Eye (tissue), 1 donor: ENCODE data around the gene GLDN.

ENCODE experiments used
- DNase-seq: peaks from one replicate; pipeline ENCODE4 v3.0.0-alpha.2; 2015

The GLDN gene

DNA sequence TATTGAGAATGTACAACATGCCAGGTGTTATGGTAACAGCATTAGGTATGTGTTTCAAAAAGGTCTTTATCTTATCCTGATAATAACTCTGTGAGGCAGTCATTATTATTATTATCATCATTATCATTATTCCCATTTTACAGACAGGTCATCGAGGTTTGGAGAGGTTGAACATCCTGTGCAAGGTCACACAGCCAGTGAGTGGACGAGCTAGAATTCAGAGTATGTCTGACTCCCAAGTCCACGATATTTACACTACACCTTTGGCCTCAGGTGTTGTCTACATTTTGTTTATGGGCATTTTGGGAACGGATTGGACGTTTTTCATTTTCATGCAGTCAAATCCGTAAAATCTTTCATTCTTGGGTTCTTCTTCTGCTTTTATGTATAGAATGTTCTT lies 24.0 kb downstream of the GLDN start:
- no peak for DNase-seq

- DNase-seq, result no peak
Observed at GRCh38 chr15:51366071-51366470, 24.6 kb downstream of the GLDN start.

GRCh38 chr15:51366920-51367319 lies 25.5 kb downstream of the GLDN start:
- DNase-seq, result no peak

GRCh38 chr15:51367322-51367976 lies 26.0 kb downstream of the GLDN start:
- DNase-seq, result no peak

DNA sequence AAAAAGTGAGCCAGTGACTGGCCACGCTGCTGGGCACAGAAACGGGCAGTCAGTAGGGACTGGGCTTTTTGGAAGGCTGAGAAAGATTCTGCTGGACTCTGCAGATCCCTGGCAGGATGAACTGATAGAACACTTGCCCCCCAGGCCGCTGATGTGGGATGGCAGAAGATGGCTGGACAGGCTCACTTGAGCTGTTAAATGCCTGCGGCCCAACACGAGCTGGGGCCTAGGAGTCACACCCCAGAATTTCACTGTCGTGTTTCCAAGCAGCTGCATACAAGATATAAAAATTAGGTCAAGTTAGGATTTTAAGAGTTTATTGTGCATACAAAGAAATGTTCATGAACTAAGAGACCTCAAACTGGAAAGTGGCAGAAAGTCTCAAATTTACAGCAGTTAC lies 26.9 kb downstream of the GLDN start:
- DNase-seq, result no peak

- DNase-seq, result no peak
Observed at GRCh38 chr15:51368751-51369450, 27.4 kb downstream of the GLDN start.

- no peak for DNase-seq
Observed at GRCh38 chr15:51369451-51369761, 28.0 kb downstream of the GLDN start.

- DNase-seq, result no peak
Observed at GRCh38 chr15:51371266-51371665, 29.8 kb downstream of the GLDN start.

- DNase-seq, result no peak
Observed at GRCh38 chr15:51374131-51374530, 32.7 kb downstream of the GLDN start.

DNA sequence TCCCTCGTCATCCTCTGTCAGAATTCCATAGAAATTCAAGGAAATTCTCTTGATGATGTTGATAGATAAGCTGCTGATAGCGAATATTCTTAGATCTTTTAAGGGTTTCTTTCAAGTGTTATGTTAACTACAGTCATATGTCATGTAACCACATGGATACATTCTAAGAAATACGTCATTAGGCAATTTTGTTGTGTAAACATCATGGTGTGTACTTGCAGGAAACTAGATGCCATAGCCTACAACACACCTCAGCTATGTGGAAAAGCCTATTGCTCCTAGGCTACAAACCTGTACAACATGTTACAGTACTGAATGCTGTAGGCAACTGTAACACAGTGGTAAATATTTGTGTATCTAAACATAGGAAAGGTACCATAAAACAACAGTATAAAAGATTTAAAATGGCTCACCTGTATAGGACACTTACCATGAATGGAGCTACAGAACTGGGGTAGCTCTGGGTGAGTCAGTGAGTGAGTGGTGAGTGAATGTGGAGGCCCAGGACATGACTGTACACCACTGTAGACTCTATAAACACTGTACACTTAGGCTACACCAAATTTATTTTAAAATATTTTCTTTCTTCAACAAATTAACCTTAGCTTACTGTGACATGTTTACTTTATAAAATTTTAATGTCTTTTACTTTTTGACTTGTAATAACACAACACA lies 34.6 kb downstream of the GLDN start:
- DNase-seq, result no peak

DNA sequence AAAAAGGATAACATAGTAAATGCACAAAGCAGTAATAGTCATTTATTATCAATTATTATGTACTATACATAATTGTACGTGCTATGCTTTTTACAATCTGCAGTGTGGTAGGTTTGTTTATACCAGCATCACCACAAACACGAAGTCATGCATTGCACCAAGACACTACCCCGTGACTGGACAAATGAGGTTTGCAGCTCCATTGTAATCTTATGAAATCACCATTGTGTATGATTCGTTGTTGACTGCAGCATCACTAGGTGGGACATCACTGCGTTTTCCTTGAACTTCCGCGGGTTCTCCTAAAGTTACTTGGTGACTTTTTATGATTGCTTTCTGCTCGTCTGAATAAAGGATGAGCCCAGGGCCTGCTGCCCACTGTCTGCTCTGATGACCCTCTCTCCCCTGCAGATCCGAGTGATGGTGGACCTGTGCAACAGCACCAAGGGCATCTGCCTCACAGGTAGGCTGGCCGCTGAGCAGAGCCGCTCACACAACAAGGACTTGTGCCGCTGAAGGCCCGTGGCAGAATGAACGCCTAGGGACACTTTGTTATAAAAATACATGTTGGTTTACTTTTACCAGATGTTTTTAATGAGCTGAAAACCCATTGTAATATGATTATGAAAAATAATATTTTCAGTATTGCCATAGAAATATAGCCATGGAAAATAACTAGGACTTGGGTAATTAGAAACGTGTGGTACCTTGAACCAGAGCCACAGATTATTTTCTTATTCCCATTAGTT lies 35.8 kb downstream of the GLDN start:
- DNase-seq, result peak; percentile 37

GRCh38 chr15:51378406-51378805 lies 37.0 kb downstream of the GLDN start:
- DNase-seq, result no peak

DNA sequence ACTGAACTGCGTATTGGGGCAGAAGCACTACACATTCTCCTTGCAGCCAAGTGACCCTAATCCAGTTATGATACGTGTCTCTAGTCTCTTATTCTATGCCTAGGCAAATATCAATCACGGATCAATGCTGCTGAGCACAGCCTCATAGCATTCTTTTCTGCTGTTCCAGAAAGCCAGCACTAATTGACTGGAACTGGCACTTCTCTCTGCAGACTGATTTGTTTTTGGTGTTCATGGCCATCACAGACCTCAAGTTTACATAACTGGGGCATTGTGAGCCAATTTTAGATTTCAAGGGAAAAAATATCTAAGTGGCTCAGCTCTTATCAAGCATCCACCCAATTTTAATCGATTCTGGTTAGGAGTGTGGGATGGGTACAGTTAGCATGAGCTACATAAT lies 37.9 kb downstream of the GLDN start:
- DNase-seq, result no peak

GRCh38 chr15:51380999-51381806 lies 39.7 kb downstream of the GLDN start:
- DNase-seq, result peak; percentile 89

GRCh38 chr15:51382787-51383186 lies 41.3 kb downstream of the GLDN start:
- DNase-seq, result peak; percentile 76

DNA sequence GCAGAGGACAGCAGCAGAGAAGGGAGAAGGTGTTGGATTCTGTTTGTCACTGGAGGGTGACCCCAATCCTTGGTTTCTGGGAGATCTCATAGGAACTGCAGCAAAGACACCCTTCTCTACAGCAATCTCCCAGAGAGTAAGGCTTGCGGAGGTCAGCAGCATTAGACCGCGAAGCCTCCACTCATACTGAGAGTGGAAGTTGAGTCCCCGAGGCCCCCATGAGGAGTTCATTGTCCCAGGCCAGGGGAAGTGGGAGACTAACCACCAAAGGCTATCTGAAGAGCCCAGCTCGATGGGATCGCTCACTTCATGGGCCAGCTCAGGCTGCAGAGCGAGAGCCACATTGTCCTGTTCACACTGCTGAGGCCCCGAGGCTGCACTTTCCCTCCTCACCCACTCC lies 44.6 kb downstream of the GLDN start:
- DNase-seq, result no peak

GRCh38 chr15:51386486-51386885 lies 45.0 kb downstream of the GLDN start:
- no peak for DNase-seq

- DNase-seq, result no peak
Observed at GRCh38 chr15:51386960-51387698, 45.7 kb downstream of the GLDN start.

GRCh38 chr15:51387699-51388041 lies 46.2 kb downstream of the GLDN start:
- DNase-seq, result no peak

GRCh38 chr15:51388726-51389125 lies 47.3 kb downstream of the GLDN start:
- no peak for DNase-seq

- no peak for DNase-seq
Observed at GRCh38 chr15:51390241-51390965, 48.9 kb downstream of the GLDN start.
